Breast epithelium (tissue), 3 donors: ENCODE data around the gene TCF4.

Source experiments
- CTCF ChIP-seq, 3 donors: fragments of 450-650 bp; IDR thresholded peaks; one replicate each; pipeline ENCODE4 v1.5.1; 2016 to 2017; ENCODE audit warnings: antibody characterized with exemption in 3 of 3, mild to moderate bottlenecking in 3 of 3, moderate library complexity in 3 of 3
- POLR2A ChIP-seq: fragments of 450-650 bp; IDR thresholded peaks from one replicate; pipeline ENCODE4 v1.6.1; 2016; ENCODE audit warnings: antibody characterized with exemption, mild to moderate bottlenecking, moderate library complexity
- POLR2AphosphoS5 ChIP-seq, 3 donors: sonication (generic); formaldehyde crosslinking; IDR thresholded peaks; one replicate each; pipeline ENCODE4 v1.6.1; 2017; ENCODE audit warnings: antibody characterized with exemption in 3 of 3

- no peak for TF ChIP-seq CTCF (IDR thresholded peaks at IDR 0.05)
- no peak for TF ChIP-seq POLR2A
- TF ChIP-seq POLR2AphosphoS5 (IDR thresholded peaks at IDR 0.05): no peak
Observed at GRCh38 chr18:55549474-55550104, 38.4 kb downstream of the TCF4 start.
